Esophagus squamous epithelium (tissue), 5 donors: ENCODE results near the gene ABCB9. TPM values are rescaled to one million over a fixed set of nuclear protein-coding genes. Genes with fewer than 3 reads are reported as not detected.

ENCODE experiments used
- DNase-seq: peaks from one replicate; lab custom pipeline; 2025; lab: John Stamatoyannopoulos, UW
- H3K27ac ChIP-seq, 4 donors: fragments of 200-600 bp; sonication (generic); one replicate each; pipeline ENCODE4 v1.5.1; 2016 to 2019; ENCODE audit warnings: mild to moderate bottlenecking in 1 of 4
- H3K27me3 ChIP-seq, 4 donors: fragments of 200-600 bp; sonication (generic); 1 replicate in 3 of 4; 2 replicates in 1 of 4; pipeline versions ENCODE4 v1.5.1 to v1.6.0; 2017 to 2021; ENCODE audit warnings: antibody characterized with exemption in 1 of 4
- H3K36me3 ChIP-seq, 3 donors: fragments of 200-600 bp; sonication (generic); one replicate each; pipeline ENCODE4 v1.5.1; 2016 to 2019
- H3K4me1 ChIP-seq, 3 donors: fragments of 200-600 bp; sonication (generic); one replicate each; pipeline ENCODE4 v1.5.1; 2017 to 2019
- H3K4me3 ChIP-seq, 4 donors: fragments of 200-600 bp; sonication (generic); 1 replicate in 3 of 4; 2 replicates in 1 of 4; pipeline ENCODE4 v1.5.1; 2016 to 2019; ENCODE audit warnings: mild to moderate bottlenecking in 2 of 4, moderate library complexity in 1 of 4
- H3K9me3 ChIP-seq, 3 donors: fragments of 200-600 bp; sonication (generic); one replicate each; pipeline ENCODE4 v1.5.1; 2016 to 2019
- POLR2A ChIP-seq, 4 donors: fragments of 450-650 bp; IDR thresholded peaks; one replicate each; pipeline ENCODE4 v1.6.1; 2017; ENCODE audit warnings: antibody characterized with exemption in 4 of 4, mild to moderate bottlenecking in 4 of 4, moderate library complexity in 3 of 4
- WGBS, 2 donors: methylation state at CpG; one replicate each; pipeline ENCODE4 v1.1.5; 2018; 5-methylcytosine and 5-hydroxymethylcytosine counted together
- intact Hi-C: fragments of 100-400 bp; cut with DNase I; formaldehyde crosslinking; loops from one replicate; pipeline ENCODE4 v1.15.0; 2022
- small RNA-seq, 4 donors: library from RNA; depleted of rRNA; stranded (forward); fragments of <200 nt; gene quantifications; one replicate each; pipeline ENCODE3, GENCODE V24; 2016
- total RNA-seq, 4 donors: library from RNA; depleted of rRNA; stranded (reverse); fragments of >200 nt; gene quantifications; one replicate each; pipeline ENCODE4 v1.1.0, GENCODE V29; 2016
- TF ChIP-seq, protein P1 (sequence below), 6 experiments: fragments of 450-650 bp in 4 of 6; fragments of 200-600 bp in 2 of 6; sonication (generic) in 2 of 6; IDR thresholded peaks; one replicate each; pipeline ENCODE4 v1.5.1; 2016 to 2019; ENCODE audit warnings: antibody characterized with exemption in 6 of 6, mild to moderate bottlenecking in 4 of 6, moderate library complexity in 4 of 6
- donor health status: DM: yes; HTN: yes; CAD: no.

Gene ABCB9
- total RNA-seq, 4 donors from 2014 or later, result 2.9 to 5.5 (median 3.3) TPM

DNA sequence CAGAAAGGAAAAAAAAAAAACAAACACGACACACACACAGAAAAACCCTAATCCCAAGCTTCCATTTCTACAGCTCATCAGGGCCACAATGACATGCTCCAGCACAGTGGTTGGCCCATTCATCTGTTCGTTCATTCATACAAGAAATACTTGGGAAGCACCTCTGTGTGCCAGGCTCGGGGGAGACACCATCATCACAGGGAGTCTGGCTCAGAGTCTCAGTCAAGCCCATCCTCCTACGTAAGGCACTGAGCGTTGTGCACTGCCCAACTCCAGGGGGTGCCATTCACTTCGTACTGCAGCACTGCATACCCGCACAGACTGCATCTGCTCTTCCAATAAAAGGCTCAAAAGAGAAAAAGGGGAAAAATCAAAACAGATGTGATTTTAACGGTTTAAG, 85.6 kb downstream of the ABCB9 start:
- Histone ChIP-seq H3K27me3 (no peaks in the 10 kb centered on the region), H3K9me3 (no peaks in the 10 kb centered on the region), H3K27ac (peak overlapping the region in 1 of 4 donors; percentile 6), H3K4me1 (peaks cover 14 to 93% (median 39%) of the 10 kb centered on the region in 3 donors), H3K4me3 (no peak overlapping the region), H3K36me3 (peaks cover 0 to 37% (median 0%) of the 10 kb centered on the region in 3 donors)
- WGBS, 2 donors, result 43 to 54% methylated on average over 7 to 8 of the region's 8 CpGs
- intact Hi-C loops, result no loop called here
- TF ChIP-seq POLR2A (IDR thresholded peaks at IDR 0.05), result no peak
- TF ChIP-seq, protein P1, sequence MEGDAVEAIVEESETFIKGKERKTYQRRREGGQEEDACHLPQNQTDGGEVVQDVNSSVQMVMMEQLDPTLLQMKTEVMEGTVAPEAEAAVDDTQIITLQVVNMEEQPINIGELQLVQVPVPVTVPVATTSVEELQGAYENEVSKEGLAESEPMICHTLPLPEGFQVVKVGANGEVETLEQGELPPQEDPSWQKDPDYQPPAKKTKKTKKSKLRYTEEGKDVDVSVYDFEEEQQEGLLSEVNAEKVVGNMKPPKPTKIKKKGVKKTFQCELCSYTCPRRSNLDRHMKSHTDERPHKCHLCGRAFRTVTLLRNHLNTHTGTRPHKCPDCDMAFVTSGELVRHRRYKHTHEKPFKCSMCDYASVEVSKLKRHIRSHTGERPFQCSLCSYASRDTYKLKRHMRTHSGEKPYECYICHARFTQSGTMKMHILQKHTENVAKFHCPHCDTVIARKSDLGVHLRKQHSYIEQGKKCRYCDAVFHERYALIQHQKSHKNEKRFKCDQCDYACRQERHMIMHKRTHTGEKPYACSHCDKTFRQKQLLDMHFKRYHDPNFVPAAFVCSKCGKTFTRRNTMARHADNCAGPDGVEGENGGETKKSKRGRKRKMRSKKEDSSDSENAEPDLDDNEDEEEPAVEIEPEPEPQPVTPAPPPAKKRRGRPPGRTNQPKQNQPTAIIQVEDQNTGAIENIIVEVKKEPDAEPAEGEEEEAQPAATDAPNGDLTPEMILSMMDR (IDR thresholded peaks at IDR 0.05), result peak in 4 of 6 experiments; percentile 5 to 31 (median 20)
- no peak for DNase-seq

DNA sequence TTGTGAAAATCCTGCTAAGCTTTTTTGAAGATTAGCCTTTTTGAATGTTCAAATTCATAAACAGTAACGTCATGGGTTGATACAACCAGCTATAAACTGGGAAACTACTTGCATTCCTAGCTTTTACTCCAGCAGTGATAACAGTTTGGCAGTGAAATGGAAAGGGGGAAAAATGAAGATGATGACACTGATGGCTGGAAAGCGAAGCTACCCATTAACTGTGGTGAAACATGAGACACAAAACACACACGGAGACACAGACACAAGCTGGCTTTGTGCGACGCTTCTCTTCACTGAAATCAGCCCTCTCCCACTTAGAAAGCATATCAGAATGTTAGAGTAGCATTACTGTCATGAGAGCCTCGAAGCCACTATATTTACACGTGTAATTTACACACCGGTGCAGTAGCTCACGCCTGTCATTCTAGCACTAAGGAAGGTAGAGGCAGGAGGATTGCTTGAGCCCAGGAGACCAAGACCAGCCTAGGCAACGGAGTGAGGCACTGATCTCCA, 86.1 kb downstream of the ABCB9 start:
- Histone ChIP-seq H3K27me3 (no peaks in the 10 kb centered on the region), H3K36me3 (peaks cover 0 to 37% (median 0%) of the 10 kb centered on the region in 3 donors), H3K9me3 (no peaks in the 10 kb centered on the region), H3K27ac (peak overlapping the region in 2 of 4 donors; percentile 6 to 37), H3K4me1 (peaks cover 14 to 96% (median 41%) of the 10 kb centered on the region in 3 donors), H3K4me3 (no peak overlapping the region)
- intact Hi-C loops, result no loop called here
- WGBS, 2 donors, result 61 to 79% methylated on average over 10 of the region's 10 CpGs
- no peak for DNase-seq
- TF ChIP-seq POLR2A (IDR thresholded peaks at IDR 0.05), result no peak
- TF ChIP-seq, protein P1 (IDR thresholded peaks at IDR 0.05), result no peak

Small RNAs within 50 kb of the gene (small RNA-seq; reads per million reads assigned to genes)
- gene ARL6IP4 (0 reads per million in 4 donors), gene MIR4304 (0 reads per million in 4 donors)

Other genes with a start within 250 kb of the ABCB9 start
- 10 to 100 TPM in 2 of 4 donors, 1 to 10 TPM in 2; 4.7 to 18.8 (median 10.5) TPM for gene HCAR3, start 249.7 kb downstream of the ABCB9 start, total RNA-seq
- under 1 TPM in 1 of 4 donors, not detected in 3; 0.23 TPM for gene HCAR1, start 235.6 kb downstream of the ABCB9 start, total RNA-seq
- 10 to 100 TPM; 23.3 to 40.1 (median 32.3) TPM for gene DENR, start 213.6 kb downstream of the ABCB9 start, total RNA-seq
- gene CCDC62, start 191.9 kb downstream of the ABCB9 start, total RNA-seq, result under 1 TPM in 2 of 4 donors, not detected in 2; 0.13 to 0.76 TPM
- gene HIP1R, start 131.0 kb downstream of the ABCB9 start, total RNA-seq, result 10 to 100 TPM; 27.3 to 46.3 (median 44.8) TPM
- gene VPS37B, start 70.3 kb downstream of the ABCB9 start, total RNA-seq, result 10 to 100 TPM; 41.1 to 85.7 (median 69.5) TPM
- gene OGFOD2, start 8.8 kb upstream of the ABCB9 start, total RNA-seq, result 10 to 100 TPM in 3 of 4 donors, 1 to 10 TPM in 1; 8.5 to 13.9 (median 11.3) TPM
- gene ARL6IP4, start 14.2 kb upstream of the ABCB9 start, total RNA-seq, result 100 to 1,000 TPM in 3 of 4 donors, 10 to 100 TPM in 1; 84.2 to 212 (median 153) TPM
- 1 to 10 TPM; 4.2 to 9.1 (median 8.2) TPM for gene PITPNM2, start 184.6 kb upstream of the ABCB9 start, total RNA-seq